SK-N-SH (cell line): ENCODE results near the gene DUT.
A peak's percentile ranks its signal among the peaks of the same experiment; 100 is the strongest.

ENCODE experiments used
- FOXM1 ChIP-seq: IDR thresholded peaks from 2 replicates; pipeline ENCODE4 v1.4.0; 2012; ENCODE audit warnings: low read depth, mild to moderate bottlenecking
- GATA2 ChIP-seq: sonication (generic); formaldehyde crosslinking; IDR thresholded peaks from 2 replicates; pipeline ENCODE4 v1.5.0; 2020; ENCODE audit warnings: mild to moderate bottlenecking, missing genetic modification reagents
- MEF2A ChIP-seq: IDR thresholded peaks from 2 replicates; pipeline ENCODE4 v1.4.0; 2012; ENCODE audit warnings: low read depth, borderline replicate concordance
- NFIC ChIP-seq: IDR thresholded peaks from 2 replicates; pipeline ENCODE4 v1.4.0; 2012; ENCODE audit warnings: borderline replicate concordance
- RCOR1 ChIP-seq: fragments of 150-350 bp; IDR thresholded peaks from 2 replicates; pipeline ENCODE4 v1.6.1; 2017; ENCODE audit warnings: antibody characterized with exemption, low read length
- TF ChIP-seq, protein P1 (sequence below): fragments of 200-600 bp; sonication (generic); IDR thresholded peaks from 2 replicates; pipeline ENCODE4 v1.6.1; 2017; ENCODE audit warnings: antibody characterized with exemption, mild to moderate bottlenecking, moderate library complexity

GRCh38 chr15:48285329-48286214, 45.7 kb upstream of the DUT start:
- TF ChIP-seq FOXM1, result no peak
- no peak for TF ChIP-seq RCOR1
- TF ChIP-seq, protein P1, sequence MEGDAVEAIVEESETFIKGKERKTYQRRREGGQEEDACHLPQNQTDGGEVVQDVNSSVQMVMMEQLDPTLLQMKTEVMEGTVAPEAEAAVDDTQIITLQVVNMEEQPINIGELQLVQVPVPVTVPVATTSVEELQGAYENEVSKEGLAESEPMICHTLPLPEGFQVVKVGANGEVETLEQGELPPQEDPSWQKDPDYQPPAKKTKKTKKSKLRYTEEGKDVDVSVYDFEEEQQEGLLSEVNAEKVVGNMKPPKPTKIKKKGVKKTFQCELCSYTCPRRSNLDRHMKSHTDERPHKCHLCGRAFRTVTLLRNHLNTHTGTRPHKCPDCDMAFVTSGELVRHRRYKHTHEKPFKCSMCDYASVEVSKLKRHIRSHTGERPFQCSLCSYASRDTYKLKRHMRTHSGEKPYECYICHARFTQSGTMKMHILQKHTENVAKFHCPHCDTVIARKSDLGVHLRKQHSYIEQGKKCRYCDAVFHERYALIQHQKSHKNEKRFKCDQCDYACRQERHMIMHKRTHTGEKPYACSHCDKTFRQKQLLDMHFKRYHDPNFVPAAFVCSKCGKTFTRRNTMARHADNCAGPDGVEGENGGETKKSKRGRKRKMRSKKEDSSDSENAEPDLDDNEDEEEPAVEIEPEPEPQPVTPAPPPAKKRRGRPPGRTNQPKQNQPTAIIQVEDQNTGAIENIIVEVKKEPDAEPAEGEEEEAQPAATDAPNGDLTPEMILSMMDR, result peak; percentile 81
- TF ChIP-seq NFIC, result no peak
- TF ChIP-seq GATA2 (CRISPR knock-in tag), result no peak
- TF ChIP-seq MEF2A, result no peak
